WTC11 (cell line): ENCODE measurements around the gene PPP2R1B. TPM values are rescaled to one million over a fixed set of nuclear protein-coding genes. Genes with fewer than 3 reads are reported as not detected.

Experiments
- ATAC-seq: fragments of 200-7000 bp; cut with Tn5 transposase; 2 replicates; pipeline ENCODE4 v1.10.0; 2021; ENCODE audit warnings: mild to moderate bottlenecking, moderate library complexity
- CTCF ChIA-PET: fragments of 300-600 bp; sonication (Branson Sonifier 250); formaldehyde crosslinking; loops from one replicate; lab custom pipeline; 2021; ENCODE audit warnings: antibody characterized with exemption; lab: Charles Lee
- POLR2A ChIA-PET: fragments of 350-600 bp; sonication (Branson Sonifier 250); formaldehyde crosslinking; loops from one replicate; lab custom pipeline; 2021; ENCODE audit warnings: antibody characterized with exemption; lab: Charles Lee
- DNase-seq: peaks from one replicate; pipeline ENCODE4 v3.0.0; 2021; ENCODE audit warnings: low spot score
- H3K27ac Mint-ChIP-seq: 2 replicates; pipeline ENCODE4 v1.8.0; 2021; ENCODE audit warnings: mixed read lengths
- H3K27me3 Mint-ChIP-seq: 2 replicates; pipeline ENCODE4 v1.8.0; 2021; ENCODE audit warnings: low read depth, mild to moderate bottlenecking, moderate library complexity, mixed read lengths
- H3K36me3 Mint-ChIP-seq: 2 replicates; pipeline ENCODE4 v1.8.0; 2021; ENCODE audit warnings: mixed read lengths
- H3K4me1 Mint-ChIP-seq: 2 replicates; pipeline ENCODE4 v1.8.0; 2022; ENCODE audit warnings: mixed read lengths
- H3K4me3 Mint-ChIP-seq: 2 replicates; pipeline ENCODE4 v1.8.0; 2021; ENCODE audit warnings: mild to moderate bottlenecking, moderate library complexity, mixed read lengths
- H3K9me3 Mint-ChIP-seq: 2 replicates; pipeline ENCODE4 v1.8.0; 2021; ENCODE audit warnings: mixed read lengths
- E2F5 ChIP-seq: sonication (generic); formaldehyde crosslinking; IDR thresholded peaks from 2 replicates; pipeline ENCODE4 v1.8.1; 2022; ENCODE audit warnings: mild to moderate bottlenecking, moderate library complexity, missing genetic modification reagents
- GRHL2 ChIP-seq: fragments of 250-450 bp; sonication (Bioruptor Pico); IDR thresholded peaks from 2 replicates; pipeline ENCODE4 v1.8.0; 2022; ENCODE audit warnings: mild to moderate bottlenecking, moderate library complexity; ENCODE audit not compliant: insufficient replicate concordance, severe bottlenecking
- GTF2I ChIP-seq: fragments of 250-450 bp; sonication (Bioruptor Pico); conservative IDR thresholded peaks from 2 replicates; pipeline ENCODE4 v1.4.0; 2021; ENCODE audit warnings: mild to moderate bottlenecking
- HMGA2 ChIP-seq: fragments of 250-450 bp; sonication (Bioruptor Pico); IDR thresholded peaks from 2 replicates; pipeline ENCODE4 v1.4.0; 2021; ENCODE audit warnings: mild to moderate bottlenecking, moderate library complexity
- NR1H2 ChIP-seq: sonication (generic); formaldehyde crosslinking; IDR thresholded peaks from 2 replicates; pipeline ENCODE4 v1.9.0; 2021; ENCODE audit warnings: mild to moderate bottlenecking, moderate library complexity, missing genetic modification reagents
- PREB ChIP-seq: sonication (generic); formaldehyde crosslinking; IDR thresholded peaks from 2 replicates; pipeline ENCODE4 v1.8.1; 2022; ENCODE audit warnings: mild to moderate bottlenecking, missing genetic modification reagents, moderate library complexity, borderline replicate concordance
- RORB ChIP-seq: fragments of 250-450 bp; sonication (Bioruptor Pico); IDR thresholded peaks from 2 replicates; pipeline ENCODE4 v1.9.0; 2021; ENCODE audit warnings: mild to moderate bottlenecking
- TEAD1 ChIP-seq: sonication (generic); formaldehyde crosslinking; IDR thresholded peaks from 2 replicates; pipeline ENCODE4 v1.8.0; 2022; ENCODE audit warnings: mild to moderate bottlenecking, missing genetic modification reagents
- ZNF219 ChIP-seq: sonication (generic); formaldehyde crosslinking; IDR thresholded peaks from 2 replicates; pipeline ENCODE4 v1.8.0; 2023; ENCODE audit warnings: missing genetic modification reagents, mild to moderate bottlenecking, borderline replicate concordance
- ZNF671 ChIP-seq: fragments of 250-450 bp; sonication (Bioruptor Pico); IDR thresholded peaks from 2 replicates; pipeline ENCODE4 v1.8.0; 2021; ENCODE audit warnings: mild to moderate bottlenecking
- total RNA-seq: library from RNA; stranded (reverse); gene quantifications from 3 replicates; pipeline ENCODE4 v1.2.3, GENCODE V29; 2021
- TF ChIP-seq, protein P1 (sequence below): sonication (generic); formaldehyde crosslinking; IDR thresholded peaks from 2 replicates; pipeline ENCODE4 v1.8.1; 2022; ENCODE audit warnings: low read depth, mild to moderate bottlenecking, moderate library complexity, missing genetic modification reagents, borderline replicate concordance
- TF ChIP-seq, protein P2 (sequence below): fragments of 250-450 bp; sonication (Bioruptor Pico); IDR thresholded peaks from 2 replicates; pipeline ENCODE4 v1.9.0; 2021; ENCODE audit warnings: mild to moderate bottlenecking
- TF ChIP-seq, protein P3 (sequence below): sonication (generic); formaldehyde crosslinking; IDR thresholded peaks from 2 replicates; pipeline ENCODE4 v1.8.1; 2023; ENCODE audit warnings: mild to moderate bottlenecking, missing genetic modification reagents, borderline replicate concordance
- TF ChIP-seq, protein P4 (sequence below): sonication (generic); formaldehyde crosslinking; IDR thresholded peaks from 2 replicates; pipeline ENCODE4 v1.8.1; 2023; ENCODE audit warnings: mild to moderate bottlenecking, missing genetic modification reagents

Gene PPP2R1B
- total RNA-seq, 1 experiment from 2014 or later = 87.7 TPM

DNA sequence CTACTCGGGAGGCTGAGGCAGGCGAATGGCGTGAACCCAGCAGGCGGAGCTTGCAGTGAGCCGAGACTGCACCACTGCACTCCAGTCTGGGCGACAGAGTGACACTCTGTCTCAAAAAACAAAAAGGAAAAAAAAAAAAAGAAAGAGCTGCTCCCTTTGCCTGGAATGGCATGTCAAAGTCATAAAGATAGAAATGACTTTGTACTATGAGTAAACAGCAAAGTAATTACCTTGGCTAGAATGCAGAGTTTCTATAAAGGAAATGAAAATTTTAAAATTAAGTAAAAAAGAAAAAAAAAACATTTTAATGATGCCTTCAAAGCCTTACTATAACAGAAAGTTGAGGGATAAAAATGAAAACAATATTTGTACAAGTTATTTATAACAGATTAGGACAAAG, 10.1 kb downstream of the PPP2R1B start (continued):
- no peak for TF ChIP-seq PREB
- TF ChIP-seq NR1H2 (CRISPR knock-in tag) = no peak
- no peak for TF ChIP-seq TEAD1
- TF ChIP-seq, protein P1, sequence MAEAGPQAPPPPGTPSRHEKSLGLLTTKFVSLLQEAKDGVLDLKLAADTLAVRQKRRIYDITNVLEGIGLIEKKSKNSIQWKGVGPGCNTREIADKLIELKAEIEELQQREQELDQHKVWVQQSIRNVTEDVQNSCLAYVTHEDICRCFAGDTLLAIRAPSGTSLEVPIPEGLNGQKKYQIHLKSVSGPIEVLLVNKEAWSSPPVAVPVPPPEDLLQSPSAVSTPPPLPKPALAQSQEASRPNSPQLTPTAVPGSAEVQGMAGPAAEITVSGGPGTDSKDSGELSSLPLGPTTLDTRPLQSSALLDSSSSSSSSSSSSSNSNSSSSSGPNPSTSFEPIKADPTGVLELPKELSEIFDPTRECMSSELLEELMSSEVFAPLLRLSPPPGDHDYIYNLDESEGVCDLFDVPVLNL = no peak
- TF ChIP-seq, protein P2, sequence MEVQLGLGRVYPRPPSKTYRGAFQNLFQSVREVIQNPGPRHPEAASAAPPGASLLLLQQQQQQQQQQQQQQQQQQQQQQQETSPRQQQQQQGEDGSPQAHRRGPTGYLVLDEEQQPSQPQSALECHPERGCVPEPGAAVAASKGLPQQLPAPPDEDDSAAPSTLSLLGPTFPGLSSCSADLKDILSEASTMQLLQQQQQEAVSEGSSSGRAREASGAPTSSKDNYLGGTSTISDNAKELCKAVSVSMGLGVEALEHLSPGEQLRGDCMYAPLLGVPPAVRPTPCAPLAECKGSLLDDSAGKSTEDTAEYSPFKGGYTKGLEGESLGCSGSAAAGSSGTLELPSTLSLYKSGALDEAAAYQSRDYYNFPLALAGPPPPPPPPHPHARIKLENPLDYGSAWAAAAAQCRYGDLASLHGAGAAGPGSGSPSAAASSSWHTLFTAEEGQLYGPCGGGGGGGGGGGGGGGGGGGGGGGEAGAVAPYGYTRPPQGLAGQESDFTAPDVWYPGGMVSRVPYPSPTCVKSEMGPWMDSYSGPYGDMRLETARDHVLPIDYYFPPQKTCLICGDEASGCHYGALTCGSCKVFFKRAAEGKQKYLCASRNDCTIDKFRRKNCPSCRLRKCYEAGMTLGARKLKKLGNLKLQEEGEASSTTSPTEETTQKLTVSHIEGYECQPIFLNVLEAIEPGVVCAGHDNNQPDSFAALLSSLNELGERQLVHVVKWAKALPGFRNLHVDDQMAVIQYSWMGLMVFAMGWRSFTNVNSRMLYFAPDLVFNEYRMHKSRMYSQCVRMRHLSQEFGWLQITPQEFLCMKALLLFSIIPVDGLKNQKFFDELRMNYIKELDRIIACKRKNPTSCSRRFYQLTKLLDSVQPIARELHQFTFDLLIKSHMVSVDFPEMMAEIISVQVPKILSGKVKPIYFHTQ (CRISPR knock-in tag) = no peak
- no peak for TF ChIP-seq E2F5 (CRISPR knock-in tag)
- no peak for TF ChIP-seq RORB (CRISPR knock-in tag)
- no peak for TF ChIP-seq GRHL2

DNA sequence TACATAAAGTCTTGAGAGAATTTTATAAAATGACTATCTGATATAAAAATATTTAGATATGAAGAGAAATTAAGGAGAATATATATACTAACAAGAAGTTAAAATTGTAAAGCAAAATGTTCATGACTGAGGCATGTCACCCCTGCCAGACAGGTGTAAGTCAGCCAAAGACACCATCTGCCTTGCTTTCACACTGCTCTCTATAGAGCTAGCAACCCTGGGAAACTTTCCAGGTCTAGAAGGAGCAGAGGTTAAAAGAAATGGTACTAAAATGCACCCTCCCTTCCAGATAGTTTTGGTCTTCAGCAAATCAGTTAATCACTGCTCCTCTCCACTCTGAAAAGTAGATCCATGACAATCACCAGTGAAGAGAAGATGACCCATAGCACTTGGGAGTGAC, 16.5 kb downstream of the PPP2R1B start:
- H3K4me1 Mint-ChIP-seq = no peaks in the 10 kb centered on the region
- DNase-seq = no peak
- ATAC-seq = no peak
- no peaks in the 10 kb centered on the region; the same call in 1 of the 2 replicates for H3K27me3 Mint-ChIP-seq
- ChIA-PET CTCF (interaction anchor here (1.0 kb wide), 1 partner anchor 92 kb away, joined by 3 read pairs; no protein-coding TSS in a partner anchor), POLR2A (no interaction called here)
- H3K9me3 Mint-ChIP-seq = no peaks in the 10 kb centered on the region
- H3K4me3 Mint-ChIP-seq = no peak overlapping the region
- TF ChIP-seq HMGA2 (CRISPR knock-in tag) = no peak
- TF ChIP-seq, protein P3, sequence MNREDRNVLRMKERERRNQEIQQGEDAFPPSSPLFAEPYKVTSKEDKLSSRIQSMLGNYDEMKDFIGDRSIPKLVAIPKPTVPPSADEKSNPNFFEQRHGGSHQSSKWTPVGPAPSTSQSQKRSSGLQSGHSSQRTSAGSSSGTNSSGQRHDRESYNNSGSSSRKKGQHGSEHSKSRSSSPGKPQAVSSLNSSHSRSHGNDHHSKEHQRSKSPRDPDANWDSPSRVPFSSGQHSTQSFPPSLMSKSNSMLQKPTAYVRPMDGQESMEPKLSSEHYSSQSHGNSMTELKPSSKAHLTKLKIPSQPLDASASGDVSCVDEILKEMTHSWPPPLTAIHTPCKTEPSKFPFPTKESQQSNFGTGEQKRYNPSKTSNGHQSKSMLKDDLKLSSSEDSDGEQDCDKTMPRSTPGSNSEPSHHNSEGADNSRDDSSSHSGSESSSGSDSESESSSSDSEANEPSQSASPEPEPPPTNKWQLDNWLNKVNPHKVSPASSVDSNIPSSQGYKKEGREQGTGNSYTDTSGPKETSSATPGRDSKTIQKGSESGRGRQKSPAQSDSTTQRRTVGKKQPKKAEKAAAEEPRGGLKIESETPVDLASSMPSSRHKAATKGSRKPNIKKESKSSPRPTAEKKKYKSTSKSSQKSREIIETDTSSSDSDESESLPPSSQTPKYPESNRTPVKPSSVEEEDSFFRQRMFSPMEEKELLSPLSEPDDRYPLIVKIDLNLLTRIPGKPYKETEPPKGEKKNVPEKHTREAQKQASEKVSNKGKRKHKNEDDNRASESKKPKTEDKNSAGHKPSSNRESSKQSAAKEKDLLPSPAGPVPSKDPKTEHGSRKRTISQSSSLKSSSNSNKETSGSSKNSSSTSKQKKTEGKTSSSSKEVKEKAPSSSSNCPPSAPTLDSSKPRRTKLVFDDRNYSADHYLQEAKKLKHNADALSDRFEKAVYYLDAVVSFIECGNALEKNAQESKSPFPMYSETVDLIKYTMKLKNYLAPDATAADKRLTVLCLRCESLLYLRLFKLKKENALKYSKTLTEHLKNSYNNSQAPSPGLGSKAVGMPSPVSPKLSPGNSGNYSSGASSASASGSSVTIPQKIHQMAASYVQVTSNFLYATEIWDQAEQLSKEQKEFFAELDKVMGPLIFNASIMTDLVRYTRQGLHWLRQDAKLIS = no peak
- TF ChIP-seq ZNF219 (CRISPR knock-in tag) = no peak
- TF ChIP-seq PREB = no peak
- no peak for TF ChIP-seq GTF2I (CRISPR knock-in tag)
- TF ChIP-seq, protein P4, sequence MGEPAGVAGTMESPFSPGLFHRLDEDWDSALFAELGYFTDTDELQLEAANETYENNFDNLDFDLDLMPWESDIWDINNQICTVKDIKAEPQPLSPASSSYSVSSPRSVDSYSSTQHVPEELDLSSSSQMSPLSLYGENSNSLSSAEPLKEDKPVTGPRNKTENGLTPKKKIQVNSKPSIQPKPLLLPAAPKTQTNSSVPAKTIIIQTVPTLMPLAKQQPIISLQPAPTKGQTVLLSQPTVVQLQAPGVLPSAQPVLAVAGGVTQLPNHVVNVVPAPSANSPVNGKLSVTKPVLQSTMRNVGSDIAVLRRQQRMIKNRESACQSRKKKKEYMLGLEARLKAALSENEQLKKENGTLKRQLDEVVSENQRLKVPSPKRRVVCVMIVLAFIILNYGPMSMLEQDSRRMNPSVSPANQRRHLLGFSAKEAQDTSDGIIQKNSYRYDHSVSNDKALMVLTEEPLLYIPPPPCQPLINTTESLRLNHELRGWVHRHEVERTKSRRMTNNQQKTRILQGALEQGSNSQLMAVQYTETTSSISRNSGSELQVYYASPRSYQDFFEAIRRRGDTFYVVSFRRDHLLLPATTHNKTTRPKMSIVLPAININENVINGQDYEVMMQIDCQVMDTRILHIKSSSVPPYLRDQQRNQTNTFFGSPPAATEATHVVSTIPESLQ = no peak
- no peak for TF ChIP-seq ZNF671 (CRISPR knock-in tag)
- peaks cover 77% of the 10 kb centered on the region for H3K36me3 Mint-ChIP-seq
- H3K27ac Mint-ChIP-seq = no peak overlapping the region
